ELR (cell line): Measurements from ENCODE around the gene ARAP2.

ENCODE experiments used
- DNase-seq: peaks from one replicate; pipeline ENCODE4 v3.0.0-alpha.2; 2015; ENCODE audit warnings: low read depth

Gene ARAP2

DNA sequence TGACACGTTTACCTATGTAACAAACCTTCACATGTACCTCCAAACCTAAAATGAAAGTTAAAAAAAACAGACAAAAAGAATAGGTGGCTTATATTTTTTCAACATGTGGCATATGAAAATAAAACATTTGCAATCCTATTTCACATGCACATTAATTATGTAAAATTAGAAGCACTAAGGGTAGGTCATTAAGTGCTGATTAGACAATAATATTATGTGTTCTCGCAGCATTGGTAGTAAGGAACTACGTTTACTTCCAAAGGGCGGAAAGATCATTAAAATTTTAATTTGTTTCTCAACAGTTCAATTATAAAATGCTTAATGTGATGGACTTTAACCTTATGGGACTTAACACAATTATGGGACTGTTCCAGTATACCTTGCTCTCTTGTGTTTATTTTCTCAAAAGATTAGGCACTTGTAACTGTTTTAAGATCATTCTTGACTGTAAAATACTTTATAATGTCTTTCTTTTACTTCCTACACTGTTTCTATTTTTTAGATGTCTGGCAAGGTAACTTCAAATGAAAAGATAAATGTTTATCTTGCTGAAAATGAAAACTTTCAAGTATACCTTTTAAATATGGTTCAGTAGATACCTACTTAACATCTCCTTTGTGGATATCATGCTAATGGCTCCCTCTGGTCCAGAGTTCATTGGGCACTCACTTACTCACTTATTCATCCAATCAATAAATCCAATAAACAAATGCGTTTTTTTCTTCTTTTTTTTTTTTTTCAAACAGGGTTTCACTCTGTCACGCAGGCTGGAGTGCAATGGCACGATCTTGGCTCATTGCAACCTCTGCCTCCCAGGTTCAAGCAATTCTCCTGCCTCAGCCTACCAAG is 202.0 kb downstream of the ARAP2 start:
- DNase-seq = no peak

DNA sequence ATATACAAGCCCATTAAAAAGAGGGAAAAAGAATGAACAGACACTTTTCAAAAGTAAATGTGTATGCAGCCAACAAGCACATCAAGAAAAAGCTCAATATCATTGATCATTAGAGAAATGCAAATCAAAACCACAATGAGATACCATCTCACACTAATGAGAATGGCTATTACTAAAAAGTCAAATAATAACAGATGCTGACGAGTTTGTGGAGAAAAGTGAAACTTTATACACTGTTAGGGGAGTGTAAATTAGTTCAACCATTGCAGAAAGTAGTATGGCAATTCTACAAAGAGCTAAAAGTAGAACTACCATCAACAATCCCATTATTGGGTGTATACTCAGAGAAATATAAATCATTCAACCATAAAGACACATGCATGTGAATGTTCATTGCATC is 203.0 kb downstream of the ARAP2 start:
- no peak for DNase-seq

GRCh38 chr4:36039026-36039425 is 205.3 kb downstream of the ARAP2 start:
- DNase-seq = peak; percentile 56

GRCh38 chr4:36038491-36038890 is 205.8 kb downstream of the ARAP2 start:
- DNase-seq = no peak

GRCh38 chr4:36037127-36037526 is 207.2 kb downstream of the ARAP2 start:
- no peak for DNase-seq

DNA sequence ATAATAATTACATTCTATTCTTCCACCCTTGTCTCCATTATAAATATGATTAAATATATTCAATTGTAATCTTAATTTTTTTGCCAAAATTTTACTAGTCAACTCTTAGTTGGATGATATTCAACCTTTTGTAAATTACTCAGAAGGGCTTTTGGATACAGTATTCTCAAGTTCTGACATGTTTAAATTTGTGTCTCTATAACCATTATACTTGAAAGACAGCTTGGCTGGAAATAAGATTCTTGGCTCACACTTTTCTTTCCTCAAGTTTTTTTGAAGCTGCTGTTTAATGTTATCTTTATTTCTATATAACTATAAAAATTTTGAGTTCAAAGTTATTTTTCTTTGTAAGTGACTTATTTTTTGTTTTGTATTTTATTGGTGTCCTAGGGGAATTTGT is 214.4 kb downstream of the ARAP2 start:
- DNase-seq = no peak

DNA sequence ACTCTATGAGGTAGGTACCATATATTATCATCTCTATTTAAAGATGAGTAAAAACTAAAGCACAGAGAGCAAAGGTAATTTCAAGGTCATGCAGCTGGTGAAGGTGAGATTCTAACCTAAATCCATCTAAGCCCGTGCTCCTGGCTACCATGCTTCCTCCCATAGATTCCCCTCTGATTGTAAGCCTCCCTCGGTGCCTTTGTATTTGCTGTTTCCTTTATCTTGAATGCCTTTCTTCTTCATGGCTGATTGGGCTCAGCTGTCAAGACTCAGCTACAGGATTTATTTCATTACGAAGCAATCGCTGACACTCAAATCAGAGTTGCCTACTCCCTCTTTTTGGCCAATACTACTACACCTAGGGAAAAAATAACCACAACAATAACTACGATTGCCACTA is 217.1 kb downstream of the ARAP2 start:
- DNase-seq = no peak

- DNase-seq = no peak
Measured at GRCh38 chr4:36026348-36026880, 217.9 kb downstream of the ARAP2 start.

DNA sequence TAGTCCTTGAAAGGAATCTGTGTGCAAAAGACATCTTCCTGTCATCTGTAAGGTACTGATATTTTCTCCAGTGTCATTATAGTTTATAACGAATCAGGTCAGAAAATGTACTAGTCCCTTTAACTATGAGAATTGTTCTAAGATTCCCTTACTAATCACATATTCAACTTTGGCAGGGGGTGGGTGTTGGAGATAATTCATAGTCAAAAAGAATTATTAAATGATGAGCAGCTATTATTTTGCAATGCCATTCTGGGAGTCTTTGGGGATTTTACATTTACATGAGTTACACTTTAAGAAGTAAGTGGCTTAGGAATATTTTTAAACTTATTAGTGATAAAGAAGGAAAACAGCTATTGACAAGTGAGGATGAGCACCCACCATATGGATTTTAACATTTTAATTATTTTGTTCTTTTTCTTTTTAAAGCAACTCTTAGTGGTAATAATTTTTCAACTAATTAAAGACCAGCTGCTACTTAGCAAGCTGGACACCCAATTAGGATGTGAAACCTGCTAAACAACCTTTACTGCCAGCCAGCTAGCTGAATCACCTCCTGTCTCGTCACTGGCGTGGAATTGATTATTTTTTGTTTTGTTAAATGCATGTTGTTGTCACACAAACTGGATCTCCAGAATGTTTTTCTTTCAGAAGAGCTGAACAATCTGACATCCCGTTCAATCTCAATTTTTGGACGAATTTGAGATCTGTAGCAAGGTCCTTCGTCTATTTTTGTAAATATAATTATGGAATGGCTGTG is 219.2 kb downstream of the ARAP2 start:
- DNase-seq = peak; percentile 31

DNA sequence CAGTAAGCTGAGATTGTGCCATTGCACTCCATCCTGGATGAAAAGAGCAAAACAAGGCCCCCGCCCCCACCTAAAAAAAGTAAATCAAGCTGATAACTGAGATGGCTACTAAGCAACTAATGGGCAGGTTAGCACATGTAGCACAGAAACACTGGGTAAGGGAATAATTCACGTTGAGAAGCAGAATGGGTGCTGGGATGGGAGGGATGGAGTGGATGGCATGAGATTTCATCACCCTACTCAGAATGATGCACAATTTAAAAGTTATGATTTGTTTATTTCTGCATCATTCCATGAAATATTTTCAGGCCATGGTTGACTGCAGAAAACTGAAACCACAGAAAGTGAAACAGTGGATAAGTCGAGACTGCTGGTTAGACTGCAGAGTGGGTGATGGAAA is 224.0 kb downstream of the ARAP2 start:
- DNase-seq = no peak
